ENCODE data around the gene PIGB.
"Not testable (repeated sequence)": the region's sequence is repeated elsewhere in the genome, so short reads cannot be mapped to it uniquely, and the experiment has no call there.

Gene PIGB

GRCh38 chr15:55381595-55381994 is 62.6 kb downstream of the PIGB start:
- no peak for DNase-seq (ENCODE audit: low spot score)

GRCh38 chr15:55383687-55384086 is 64.7 kb downstream of the PIGB start:
- DNase-seq (ENCODE audit: low spot score) = no peak

GRCh38 chr15:55387027-55387426 is 68.0 kb downstream of the PIGB start:
- DNase-seq (ENCODE audit: low spot score) = no peak

GRCh38 chr15:55389264-55389607 is 70.2 kb downstream of the PIGB start:
- no peak for DNase-seq (ENCODE audit: low spot score)

GRCh38 chr15:55394694-55395093 is 75.7 kb downstream of the PIGB start:
- DNase-seq (ENCODE audit: low spot score) = no peak

- no peak for DNase-seq (ENCODE audit: low spot score)
Observed at GRCh38 chr15:55398243-55398642, 79.2 kb downstream of the PIGB start.

GRCh38 chr15:55400050-55400449 is 81.0 kb downstream of the PIGB start:
- not testable (repeated sequence) for DNase-seq (ENCODE audit: low spot score)

GRCh38 chr15:55401786-55402246 is 82.8 kb downstream of the PIGB start:
- DNase-seq (ENCODE audit: low spot score) = no peak

GRCh38 chr15:55402707-55403106 is 83.7 kb downstream of the PIGB start:
- DNase-seq (ENCODE audit: low spot score) = no peak

GRCh38 chr15:55403531-55403930 is 84.5 kb downstream of the PIGB start:
- DNase-seq (ENCODE audit: low spot score) = peak; percentile 16
